ENCODE data around the gene ADCK2. TPM values are rescaled to one million over a fixed set of nuclear protein-coding genes. Genes with fewer than 3 reads are reported as not detected.

ADCK2 gene
- total and polyA plus RNA-seq, 10 of the 15 experiments (the other 5 are each of a cell fraction or from before 2014, with no cell fraction given): 0.52 to 19.4 (median 13.1) TPM

GRCh38 chr7:140696680-140697446, 24.1 kb downstream of the ADCK2 start, which contains the start of gene NDUFB2 (continued):
- TF ChIP-seq EGR1 (IDR thresholded peaks at IDR 0.05; ENCODE audit: borderline replicate concordance in 1 of 2, low read depth in 2 of 2, low read length in 2 of 2) (peak in 1 of 2 experiments; percentile 9; a peak in 1 of 3 replicates), SP1 (IDR thresholded peaks at IDR 0.05; ENCODE audit: low read depth, low read length) (no peak), MYB (IDR thresholded peaks at IDR 0.05; ENCODE audit: borderline replicate concordance, low read depth, low read length) (no peak), NRF1 (conservative IDR thresholded peaks at IDR 0.05; ENCODE audit: low read depth, low read length) (peak; percentile 28; the same call in 1 of the 2 replicates), HDAC6 (IDR thresholded peaks at IDR 0.05; ENCODE audit: unreplicated experiment) (no peak), HDAC2 (IDR thresholded peaks at IDR 0.05) (no peak), MTA3 (IDR thresholded peaks at IDR 0.05; ENCODE audit: borderline replicate concordance, low read length) (no peak), REST (IDR thresholded peaks at IDR 0.05; ENCODE audit: low read depth, low read length) (no peak), BCL11A (IDR thresholded peaks at IDR 0.05; ENCODE audit: low read depth, low read length) (no peak), ZNF384 (IDR thresholded peaks at IDR 0.05; ENCODE audit: borderline replicate concordance, low read depth, low read length) (no peak), NFXL1 (IDR thresholded peaks at IDR 0.05; ENCODE audit: borderline replicate concordance) (no peak), CBX5 (IDR thresholded peaks at IDR 0.05; ENCODE audit: low read depth) (no peak), RCOR1 (conservative IDR thresholded peaks at IDR 0.05; ENCODE audit: low read depth, low read length) (no peak), EZH2 (IDR thresholded peaks at IDR 0.05; ENCODE audit: borderline replicate concordance, control insufficient read depth, low read depth, low read length) (no peak), CREM (IDR thresholded peaks at IDR 0.05; ENCODE audit: low read depth) (peak; percentile 8; the same call in 1 of the 2 replicates), CHD2 (IDR thresholded peaks at IDR 0.05; ENCODE audit: borderline replicate concordance, low read depth, low read length) (no peak; the same call in 1 of the 2 replicates), SPI1 (IDR thresholded peaks at IDR 0.05; ENCODE audit: borderline replicate concordance, insufficient read depth, low read depth, low read length) (no peak), POLR2AphosphoS5 (IDR thresholded peaks at IDR 0.05; ENCODE audit: low read length) (peak; percentile 79; the same call in 1 of the 2 replicates), TAF1 (IDR thresholded peaks at IDR 0.05; ENCODE audit: borderline replicate concordance, low read depth, low read length) (no peak), ZZZ3 (IDR thresholded peaks at IDR 0.05; ENCODE audit: control insufficient read depth, insufficient read length, low read depth) (no peak)
- TF ChIP-seq, protein P1, sequence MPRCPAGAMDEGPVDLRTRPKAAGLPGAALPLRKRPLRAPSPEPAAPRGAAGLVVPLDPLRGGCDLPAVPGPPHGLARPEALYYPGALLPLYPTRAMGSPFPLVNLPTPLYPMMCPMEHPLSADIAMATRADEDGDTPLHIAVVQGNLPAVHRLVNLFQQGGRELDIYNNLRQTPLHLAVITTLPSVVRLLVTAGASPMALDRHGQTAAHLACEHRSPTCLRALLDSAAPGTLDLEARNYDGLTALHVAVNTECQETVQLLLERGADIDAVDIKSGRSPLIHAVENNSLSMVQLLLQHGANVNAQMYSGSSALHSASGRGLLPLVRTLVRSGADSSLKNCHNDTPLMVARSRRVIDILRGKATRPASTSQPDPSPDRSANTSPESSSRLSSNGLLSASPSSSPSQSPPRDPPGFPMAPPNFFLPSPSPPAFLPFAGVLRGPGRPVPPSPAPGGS (IDR thresholded peaks at IDR 0.05; ENCODE audit: borderline replicate concordance, insufficient read depth, low read depth, low read length, poor library complexity, severe bottlenecking): no peak
- TF ChIP-seq, protein P2, sequence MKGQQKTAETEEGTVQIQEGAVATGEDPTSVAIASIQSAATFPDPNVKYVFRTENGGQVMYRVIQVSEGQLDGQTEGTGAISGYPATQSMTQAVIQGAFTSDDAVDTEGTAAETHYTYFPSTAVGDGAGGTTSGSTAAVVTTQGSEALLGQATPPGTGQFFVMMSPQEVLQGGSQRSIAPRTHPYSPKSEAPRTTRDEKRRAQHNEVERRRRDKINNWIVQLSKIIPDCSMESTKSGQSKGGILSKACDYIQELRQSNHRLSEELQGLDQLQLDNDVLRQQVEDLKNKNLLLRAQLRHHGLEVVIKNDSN (IDR thresholded peaks at IDR 0.05; ENCODE audit: borderline replicate concordance, extremely low read length, insufficient read depth, low read depth, low read length): peak; percentile 42
- TF ChIP-seq, protein P3, sequence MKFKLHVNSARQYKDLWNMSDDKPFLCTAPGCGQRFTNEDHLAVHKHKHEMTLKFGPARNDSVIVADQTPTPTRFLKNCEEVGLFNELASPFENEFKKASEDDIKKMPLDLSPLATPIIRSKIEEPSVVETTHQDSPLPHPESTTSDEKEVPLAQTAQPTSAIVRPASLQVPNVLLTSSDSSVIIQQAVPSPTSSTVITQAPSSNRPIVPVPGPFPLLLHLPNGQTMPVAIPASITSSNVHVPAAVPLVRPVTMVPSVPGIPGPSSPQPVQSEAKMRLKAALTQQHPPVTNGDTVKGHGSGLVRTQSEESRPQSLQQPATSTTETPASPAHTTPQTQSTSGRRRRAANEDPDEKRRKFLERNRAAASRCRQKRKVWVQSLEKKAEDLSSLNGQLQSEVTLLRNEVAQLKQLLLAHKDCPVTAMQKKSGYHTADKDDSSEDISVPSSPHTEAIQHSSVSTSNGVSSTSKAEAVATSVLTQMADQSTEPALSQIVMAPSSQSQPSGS (IDR thresholded peaks at IDR 0.05; ENCODE audit: low read length): no peak

All from GM12878 (cell line).